Adrenal gland (tissue), 5 donors: Measurements from ENCODE around the gene PLBD2.

Experiments used
- CTCF ChIP-seq, 6 experiments: fragments of 450-650 bp in 4 of 6; fragments of 200-600 bp in 2 of 6; sonication (generic) in 1 of 6; IDR thresholded peaks; 1 replicate in 5 of 6; 2 replicates in 1 of 6; pipeline versions ENCODE4 v1.5.1 to v1.8.0; 2016 to 2021; ENCODE audit warnings: antibody characterized with exemption in 6 of 6, mild to moderate bottlenecking in 2 of 6, moderate library complexity in 1 of 6
- POLR2A ChIP-seq, 2 donors: fragments of 450-650 bp; IDR thresholded peaks; one replicate each; pipeline ENCODE4 v1.6.1; 2017; ENCODE audit warnings: antibody characterized with exemption in 2 of 2, mild to moderate bottlenecking in 2 of 2, moderate library complexity in 1 of 2
- donor health status: DM: no; HTN: no; CAD: no.

GRCh38 chr12:113347107-113347506 is 11.3 kb upstream of the PLBD2 start:
- no peak for TF ChIP-seq CTCF (IDR thresholded peaks at IDR 0.05)
- TF ChIP-seq POLR2A (IDR thresholded peaks at IDR 0.05), result no peak
